ENCODE data around the gene BMI1.

- TF ChIP-seq CTCF (IDR thresholded peaks at IDR 0.05) (no peak), POLR2A (IDR thresholded peaks at IDR 0.05) (no peak)
Measured at GRCh38 chr10:22365644-22366434, 44.9 kb downstream of the BMI1 start.
